A673 (cell line): ENCODE measurements around the gene PECR. TPM values are rescaled to one million over a fixed set of nuclear protein-coding genes. Genes with fewer than 3 reads are reported as not detected.
"Not testable (repeated sequence)": the region's sequence is repeated elsewhere in the genome, so short reads cannot be mapped to it uniquely, and the experiment has no call there.

Source experiments
- BruUV-seq: library from RNA; stranded (reverse); fragments of 400-500 nt; replicated peaks from 2 replicates; lab custom pipeline; 2021; lab: Mats Ljungman, UMichigan
- CTCF ChIA-PET: fragments of 300-600 bp; sonication (Branson Sonifier 250); formaldehyde crosslinking; loops from one replicate; lab custom pipeline; 2022; ENCODE audit warnings: antibody characterized with exemption; lab: Charles Lee
- POLR2A ChIA-PET: fragments of 300-600 bp; sonication (Branson Sonifier 250); formaldehyde crosslinking; loops from one replicate; lab custom pipeline; 2022; ENCODE audit warnings: antibody characterized with exemption; ENCODE audit not compliant: low non-redundant PET; lab: Charles Lee
- DNase-seq: peaks from one replicate; pipeline ENCODE4 v3.0.0-alpha.2; 2015; ENCODE audit warnings: low spot score
- H3K27ac ChIP-seq: fragments of 200-600 bp; sonication (generic); 2 replicates; pipeline ENCODE4 v1.5.1; 2016; ENCODE audit warnings: mixed run types, low read depth, mild to moderate bottlenecking, mixed read lengths, antibody characterized with exemption, low read length; ENCODE audit not compliant: poor library complexity, severe bottlenecking
- H3K27me3 ChIP-seq: fragments of 200-600 bp; sonication (generic); replicated peaks from 2 replicates; pipeline ENCODE4 v1.6.1; 2017; ENCODE audit warnings: mixed run types, low read depth, mild to moderate bottlenecking, mixed read lengths, antibody characterized with exemption, low read length; ENCODE audit not compliant: insufficient read depth, poor library complexity
- H3K36me3 ChIP-seq: fragments of 200-600 bp; sonication (generic); 2 replicates; pipeline ENCODE4 v1.6.1; 2016; ENCODE audit warnings: mixed run types, mild to moderate bottlenecking, mixed read lengths, antibody characterized with exemption, low read length; ENCODE audit not compliant: insufficient read depth, poor library complexity, severe bottlenecking
- H3K4me1 ChIP-seq: fragments of 200-600 bp; sonication (generic); 2 replicates; pipeline ENCODE4 v1.6.1; 2017; ENCODE audit warnings: mixed run types, mild to moderate bottlenecking, mixed read lengths, antibody characterized with exemption, low read length; ENCODE audit not compliant: insufficient read depth, poor library complexity, severe bottlenecking
- H3K4me3 ChIP-seq: fragments of 200-600 bp; sonication (generic); 2 replicates; pipeline ENCODE4 v1.5.1; 2016; ENCODE audit warnings: low read depth, mixed run types, mild to moderate bottlenecking, mixed read lengths, low read length; ENCODE audit not compliant: poor library complexity, severe bottlenecking
- H3K9me3 ChIP-seq: fragments of 200-600 bp; sonication (generic); 2 replicates; pipeline ENCODE4 v1.6.1; 2016; ENCODE audit warnings: mixed run types, low read depth, mild to moderate bottlenecking, mixed read lengths, antibody characterized with exemption, low read length; ENCODE audit not compliant: poor library complexity, severe bottlenecking
- EZH2 ChIP-seq: fragments of 200-600 bp; sonication (generic); IDR thresholded peaks from 2 replicates; pipeline ENCODE4 v1.6.1; 2017; ENCODE audit warnings: borderline replicate concordance, low read depth, mild to moderate bottlenecking, mixed read lengths, antibody characterized with exemption, low read length; ENCODE audit not compliant: poor library complexity, severe bottlenecking
- intact Hi-C: fragments of 100-400 bp; cut with micrococcal nuclease; formaldehyde crosslinking; loops from one replicate; pipeline ENCODE4 v1.10.0; 2022; ENCODE audit not compliant: unreplicated experiment
- total RNA-seq: library from RNA; stranded (reverse); gene quantifications from 2 replicates; pipeline ENCODE4 v1.2.3, GENCODE V29; 2021
- TF ChIP-seq, protein P1 (sequence below): fragments of 300-800, 200-600 bp; sonication (generic); conservative IDR thresholded peaks from 2 replicates; pipeline ENCODE4 v1.5.1; 2017; ENCODE audit warnings: low read depth, mild to moderate bottlenecking, antibody characterized with exemption, low read length, moderate library complexity, mixed read lengths

The PECR gene
- total RNA-seq, 1 experiment from 2014 or later, result 19.7 TPM

DNA sequence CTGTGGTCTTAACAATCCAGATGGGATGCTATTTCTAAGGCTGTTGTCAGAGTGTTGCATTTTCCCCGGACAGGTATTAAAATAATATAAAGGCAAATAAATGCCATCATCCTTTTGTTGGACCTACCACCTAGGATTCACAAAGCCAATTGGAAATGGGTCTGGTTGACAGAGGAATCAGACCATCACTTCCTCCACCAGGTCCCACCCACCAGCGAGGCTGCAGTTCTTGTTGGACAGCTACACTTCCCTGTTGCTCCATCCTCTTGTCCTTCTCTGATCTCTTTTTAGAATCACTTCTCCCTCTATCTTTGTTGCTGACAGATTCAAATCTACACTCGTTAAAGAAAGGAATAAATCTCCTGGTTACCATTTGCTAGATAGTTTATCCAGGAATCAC is 1.2 kb upstream of the PECR start:
- Histone ChIP-seq H3K27me3 (no peaks in the 10 kb centered on the region), H3K27ac (no peak overlapping the region), H3K4me3 (peak overlapping the region; percentile 76), H3K4me1 (peaks cover 11% of the 10 kb centered on the region), H3K9me3 (no peaks in the 10 kb centered on the region), H3K36me3 (no peaks in the 10 kb centered on the region)
- intact Hi-C loops, result no loop called here
- POLR2A ChIA-PET, result interaction anchor here (0.6 kb wide), 1 partner anchor 44 kb away, joined by 3 read pairs; no protein-coding TSS in a partner anchor
- TF ChIP-seq, protein P1, sequence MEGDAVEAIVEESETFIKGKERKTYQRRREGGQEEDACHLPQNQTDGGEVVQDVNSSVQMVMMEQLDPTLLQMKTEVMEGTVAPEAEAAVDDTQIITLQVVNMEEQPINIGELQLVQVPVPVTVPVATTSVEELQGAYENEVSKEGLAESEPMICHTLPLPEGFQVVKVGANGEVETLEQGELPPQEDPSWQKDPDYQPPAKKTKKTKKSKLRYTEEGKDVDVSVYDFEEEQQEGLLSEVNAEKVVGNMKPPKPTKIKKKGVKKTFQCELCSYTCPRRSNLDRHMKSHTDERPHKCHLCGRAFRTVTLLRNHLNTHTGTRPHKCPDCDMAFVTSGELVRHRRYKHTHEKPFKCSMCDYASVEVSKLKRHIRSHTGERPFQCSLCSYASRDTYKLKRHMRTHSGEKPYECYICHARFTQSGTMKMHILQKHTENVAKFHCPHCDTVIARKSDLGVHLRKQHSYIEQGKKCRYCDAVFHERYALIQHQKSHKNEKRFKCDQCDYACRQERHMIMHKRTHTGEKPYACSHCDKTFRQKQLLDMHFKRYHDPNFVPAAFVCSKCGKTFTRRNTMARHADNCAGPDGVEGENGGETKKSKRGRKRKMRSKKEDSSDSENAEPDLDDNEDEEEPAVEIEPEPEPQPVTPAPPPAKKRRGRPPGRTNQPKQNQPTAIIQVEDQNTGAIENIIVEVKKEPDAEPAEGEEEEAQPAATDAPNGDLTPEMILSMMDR, result no peak
- TF ChIP-seq EZH2, result no peak
- no peak for DNase-seq
- CTCF ChIA-PET, result no interaction called here
- BruUV-seq, result no TSS peak

DNA sequence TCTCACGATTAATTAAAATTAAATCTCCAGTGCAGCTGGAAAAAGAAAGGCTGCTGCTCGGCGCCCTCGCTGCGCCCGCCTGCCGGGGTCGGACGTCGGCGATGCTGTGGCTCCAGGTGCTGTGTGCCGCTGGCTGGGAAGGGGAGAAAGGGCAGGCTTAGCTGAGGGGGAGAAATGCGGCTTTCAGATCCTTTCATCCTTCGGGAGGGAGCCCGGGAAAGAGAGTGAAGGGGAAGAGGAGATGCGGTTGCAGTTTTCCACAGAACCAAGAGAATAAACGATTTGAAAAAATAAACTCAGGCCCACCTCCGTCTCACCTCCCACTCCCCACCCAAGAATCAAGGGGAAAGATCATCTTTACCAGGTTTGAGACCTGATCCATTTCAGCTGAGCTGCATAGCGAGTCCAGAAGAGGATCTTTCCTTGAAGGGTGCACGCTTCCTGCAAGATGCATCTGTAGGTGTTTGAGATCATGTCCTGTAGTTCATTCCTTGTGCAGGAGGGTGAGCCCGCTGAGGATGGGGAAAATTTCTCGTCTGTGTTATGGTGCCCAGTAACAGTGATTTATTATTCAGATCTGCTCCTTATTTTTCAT is 605 bp upstream of the PECR start:
- intact Hi-C loops, result no loop called here

DNA sequence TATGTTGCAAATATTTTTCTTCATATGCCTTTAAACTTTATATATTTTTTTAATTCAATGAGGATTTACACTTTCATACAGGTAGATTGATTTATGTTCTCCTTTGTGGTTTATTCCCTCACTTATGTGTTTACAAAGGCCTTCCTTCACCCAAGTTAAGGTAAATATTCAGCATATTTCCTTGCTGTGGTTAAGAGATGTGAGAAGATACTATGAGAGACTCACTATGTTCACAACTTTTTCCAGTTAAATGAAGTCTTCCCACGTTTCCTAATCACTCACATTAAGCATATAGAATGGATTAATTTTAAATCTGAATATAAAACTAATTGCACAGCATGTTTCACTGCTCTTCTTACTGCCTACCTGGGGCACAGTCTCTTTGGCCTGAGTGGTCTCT is 597 bp downstream of the PECR start:
- POLR2A ChIA-PET, result no interaction called here
- BruUV-seq, result no TSS peak
- intact Hi-C loops, result no loop called here
- no peak for DNase-seq
- Histone ChIP-seq H3K4me1 (peaks cover 11% of the 10 kb centered on the region), H3K36me3 (no peaks in the 10 kb centered on the region), H3K9me3 (no peaks in the 10 kb centered on the region), H3K27ac (peak overlapping the region; percentile 72), H3K4me3 (peak overlapping the region; percentile 76), H3K27me3 (no peaks in the 10 kb centered on the region)
- TF ChIP-seq, protein P1, result no peak
- CTCF ChIA-PET, result no interaction called here

More for the DNA sequence above, 605 bp upstream of the PECR start:
- Histone ChIP-seq H3K27ac (no peak overlapping the region), H3K9me3 (no peaks in the 10 kb centered on the region), H3K36me3 (no peaks in the 10 kb centered on the region), H3K4me3 (peak overlapping the region; percentile 76), H3K27me3 (no peaks in the 10 kb centered on the region), H3K4me1 (peaks cover 11% of the 10 kb centered on the region)
- TF ChIP-seq, protein P1, result no peak
- TF ChIP-seq EZH2, result no peak
- TSS peak; percentile 74 for BruUV-seq
- ChIA-PET POLR2A (no interaction called here), CTCF (no interaction called here)
- DNase-seq, result no peak

DNA sequence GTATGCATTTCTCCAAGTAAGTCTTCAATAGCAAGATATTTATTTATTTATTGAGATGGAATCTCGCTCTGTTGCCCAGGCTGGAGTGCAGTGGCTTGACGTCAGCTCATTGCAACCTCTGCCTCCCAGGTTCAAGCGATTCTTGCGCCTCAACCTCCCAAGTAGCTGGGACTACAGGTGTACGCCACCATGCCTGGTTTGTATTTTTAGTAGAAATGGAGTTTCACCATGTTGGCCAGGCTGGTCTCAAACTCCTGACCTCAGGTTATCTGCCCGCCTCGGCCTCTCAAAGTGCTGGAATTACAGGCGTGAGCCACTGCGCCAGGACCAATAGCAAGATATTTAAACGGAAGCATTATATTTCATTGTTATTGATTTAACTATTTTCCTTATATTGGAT is 1.6 kb downstream of the PECR start:
- H3K27me3 ChIP-seq, H3K4me3 ChIP-seq, intact Hi-C loops, DNase-seq, H3K9me3 ChIP-seq, POLR2A ChIA-PET, H3K27ac ChIP-seq, CTCF ChIA-PET, H3K36me3 ChIP-seq, BruUV-seq: not testable (repeated sequence)
- peaks cover 11% of the 10 kb centered on the region for H3K4me1 ChIP-seq
